Measurements from ENCODE around the gene NFIC.

Gene NFIC

GRCh38 chr19:3515891-3516422, 149.6 kb downstream of the NFIC start:
- no peak for DNase-seq

DNA sequence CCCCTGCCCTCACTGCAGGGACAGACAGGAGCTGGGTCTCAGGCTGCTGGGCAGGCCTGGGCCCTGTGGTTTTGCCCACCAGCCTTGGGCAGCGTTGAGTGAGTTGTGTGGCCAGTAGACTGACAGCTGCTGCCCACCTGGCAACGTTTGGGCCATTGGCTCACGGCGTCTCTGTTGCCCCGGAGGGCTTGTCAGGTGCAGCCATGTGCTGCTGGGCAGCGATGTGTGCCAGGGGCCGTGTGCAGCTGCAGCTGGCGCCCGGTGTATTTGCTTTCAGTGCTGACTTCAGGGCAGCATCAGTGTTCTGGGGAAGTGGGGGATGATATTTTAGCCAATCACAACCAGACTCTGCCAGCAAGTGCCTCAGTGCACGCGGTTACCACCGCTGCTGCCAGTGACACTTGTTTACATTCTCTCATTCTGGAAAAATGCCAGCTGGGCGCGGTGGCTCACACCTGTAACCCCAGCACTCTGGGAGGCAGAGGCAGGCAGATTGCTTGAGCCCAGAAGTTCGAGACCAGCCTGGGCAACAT, 150.4 kb downstream of the NFIC start:
- DNase-seq: peak; percentile 94

DNA sequence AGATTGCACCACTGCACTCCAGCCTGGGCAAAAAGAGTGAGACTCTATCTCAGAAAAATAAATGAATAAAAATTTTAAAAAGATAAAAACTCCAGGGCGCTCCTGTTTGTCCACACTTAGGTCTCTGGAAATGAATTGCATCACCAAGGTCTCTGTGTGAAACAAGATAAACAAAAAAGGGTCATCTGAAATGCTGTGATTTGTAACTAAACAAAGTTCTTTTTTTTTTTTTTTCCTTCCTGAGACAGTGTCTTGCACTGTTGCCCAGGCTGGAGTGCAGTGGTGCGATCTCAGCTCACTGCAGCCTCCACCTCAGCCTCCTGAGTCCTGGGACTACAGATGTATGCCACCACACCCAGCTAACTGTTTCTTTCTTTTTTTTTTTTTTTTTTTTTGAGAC, 151.3 kb downstream of the NFIC start:
- no peak for DNase-seq

DNA sequence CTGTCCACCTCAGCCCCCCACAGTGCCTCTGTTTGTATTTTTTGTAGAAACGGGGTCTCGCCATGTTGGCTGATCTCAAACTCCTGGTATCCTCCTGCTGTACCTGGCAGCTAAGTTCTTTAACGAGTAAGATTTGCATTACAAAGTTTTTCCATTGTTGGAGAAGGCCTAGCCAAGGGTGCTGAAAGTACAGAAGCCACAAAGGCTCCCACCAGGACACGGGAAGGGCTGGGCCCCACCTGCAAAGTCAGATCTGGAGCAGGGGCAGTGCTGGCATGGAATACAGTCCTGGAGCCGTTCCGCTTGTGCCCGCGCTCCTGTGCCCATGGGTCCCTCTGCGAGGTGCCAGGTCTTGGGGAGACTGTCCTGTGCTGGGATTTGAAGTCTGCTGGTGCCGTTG, 151.9 kb downstream of the NFIC start:
- DNase-seq: no peak

GRCh38 chr19:3518659-3519058, 152.3 kb downstream of the NFIC start:
- DNase-seq: no peak
